ENCODE measurements around the gene CDK10.
"Not testable (repeated sequence)": the region's sequence is repeated elsewhere in the genome, so short reads cannot be mapped to it uniquely, and the experiment has no call there.

The CDK10 gene, protein sequence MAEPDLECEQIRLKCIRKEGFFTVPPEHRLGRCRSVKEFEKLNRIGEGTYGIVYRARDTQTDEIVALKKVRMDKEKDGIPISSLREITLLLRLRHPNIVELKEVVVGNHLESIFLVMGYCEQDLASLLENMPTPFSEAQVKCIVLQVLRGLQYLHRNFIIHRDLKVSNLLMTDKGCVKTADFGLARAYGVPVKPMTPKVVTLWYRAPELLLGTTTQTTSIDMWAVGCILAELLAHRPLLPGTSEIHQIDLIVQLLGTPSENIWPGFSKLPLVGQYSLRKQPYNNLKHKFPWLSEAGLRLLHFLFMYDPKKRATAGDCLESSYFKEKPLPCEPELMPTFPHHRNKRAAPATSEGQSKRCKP

GRCh38 chr16:89686520-89687091 is at the start of gene CDK10:
Gene CDK10 (plus strand): TSS chr16:89686689. CDS start chr16:89686711, 22 bp downstream.
- DNase-seq: no peak

GRCh38 chr16:89637379-89637778 is 49.1 kb upstream of the CDK10 start:
- DNase-seq: no peak

GRCh38 chr16:89638455-89638854 is 48.0 kb upstream of the CDK10 start:
- no peak for DNase-seq

- no peak for DNase-seq
These were observed 47.1 kb upstream of the CDK10 start for GRCh38 chr16:89639385-89639784.

GRCh38 chr16:89641458-89642119 is 44.9 kb upstream of the CDK10 start:
- DNase-seq: no peak

GRCh38 chr16:89642574-89642973 is 43.9 kb upstream of the CDK10 start:
- DNase-seq: no peak

DNA sequence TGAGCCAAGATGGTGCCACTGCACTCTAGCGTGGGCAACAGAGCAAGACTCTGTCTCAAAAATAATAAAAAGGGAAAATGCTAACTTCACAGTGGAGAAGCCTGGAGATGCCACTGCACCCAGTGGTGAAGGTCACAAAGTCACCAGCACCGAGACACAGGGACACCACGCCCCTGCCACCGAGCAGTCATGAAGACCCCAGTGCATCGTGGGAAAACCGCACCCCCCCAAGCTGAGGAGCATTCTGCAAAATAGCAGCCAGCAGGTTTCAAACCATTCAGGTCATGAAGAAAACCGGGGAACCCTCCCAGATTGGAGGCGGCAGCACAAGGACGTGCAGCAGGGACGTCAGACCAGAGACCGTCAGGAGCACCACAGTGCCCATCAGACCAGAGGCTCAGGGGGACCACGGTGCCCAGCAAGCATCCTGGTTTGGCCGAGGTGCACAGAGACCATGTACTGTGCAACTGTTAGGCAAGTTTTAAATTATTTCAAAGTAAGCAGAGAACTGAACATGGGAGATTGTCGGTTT is 42.7 kb upstream of the CDK10 start:
- no peak for DNase-seq

- no peak for DNase-seq
These were observed 41.4 kb upstream of the CDK10 start for GRCh38 chr16:89645122-89645521.

- no peak for DNase-seq
These were observed 40.2 kb upstream of the CDK10 start for GRCh38 chr16:89646270-89646669.

GRCh38 chr16:89646906-89647305 is 39.6 kb upstream of the CDK10 start:
- DNase-seq: no peak

- DNase-seq: no peak
These were observed 34.9 kb upstream of the CDK10 start for GRCh38 chr16:89651584-89651983.

GRCh38 chr16:89653656-89654295 is 32.7 kb upstream of the CDK10 start:
- DNase-seq: no peak

DNA sequence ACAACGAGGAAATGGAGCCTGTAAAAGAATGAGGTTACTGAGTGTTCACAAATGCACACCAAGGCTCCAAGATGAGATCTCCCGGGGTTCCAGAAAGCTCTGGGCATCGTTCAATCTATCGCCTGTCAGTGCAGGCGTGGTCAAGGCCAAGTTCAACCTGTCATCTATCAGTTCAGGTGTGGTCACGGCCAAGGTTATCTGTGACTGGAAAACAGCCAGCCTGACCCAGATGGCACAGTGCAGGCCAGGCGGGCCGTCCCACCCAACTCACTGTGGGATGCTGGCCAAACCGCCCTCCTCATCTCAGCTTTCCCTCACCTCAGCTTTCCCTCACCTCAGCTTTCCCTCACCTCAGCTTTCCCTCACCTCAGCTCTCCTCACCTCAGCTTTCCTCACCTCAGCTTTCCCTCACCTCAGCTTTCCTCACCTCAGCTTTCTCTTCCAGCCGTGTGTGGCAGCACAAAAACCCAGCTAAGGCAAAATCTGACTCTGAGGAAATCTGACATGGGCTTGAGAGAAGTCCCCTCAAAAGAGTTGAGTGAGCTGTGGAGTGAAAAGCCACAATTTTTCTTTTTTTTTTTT is 31.3 kb upstream of the CDK10 start:
- DNase-seq: no peak

GRCh38 chr16:89656435-89657121 is 29.9 kb upstream of the CDK10 start:
- DNase-seq: no peak

- DNase-seq: no peak
These were observed 28.9 kb upstream of the CDK10 start, which contains the start of the genes CHMP1A and SPATA33 for GRCh38 chr16:89657442-89658220. Gene CHMP1A (minus strand): TSS chr16:89657708. CDS start chr16:89657588, 120 bp downstream. Gene SPATA33 (plus strand): TSS chr16:89657836. CDS start chr16:89657912, 76 bp downstream.

GRCh38 chr16:89658221-89658879 is 28.1 kb upstream of the CDK10 start:
- no peak for DNase-seq

GRCh38 chr16:89660146-89660545 is 26.3 kb upstream of the CDK10 start:
- DNase-seq: no peak

GRCh38 chr16:89661215-89661614 is 25.3 kb upstream of the CDK10 start:
- DNase-seq: no peak

DNA sequence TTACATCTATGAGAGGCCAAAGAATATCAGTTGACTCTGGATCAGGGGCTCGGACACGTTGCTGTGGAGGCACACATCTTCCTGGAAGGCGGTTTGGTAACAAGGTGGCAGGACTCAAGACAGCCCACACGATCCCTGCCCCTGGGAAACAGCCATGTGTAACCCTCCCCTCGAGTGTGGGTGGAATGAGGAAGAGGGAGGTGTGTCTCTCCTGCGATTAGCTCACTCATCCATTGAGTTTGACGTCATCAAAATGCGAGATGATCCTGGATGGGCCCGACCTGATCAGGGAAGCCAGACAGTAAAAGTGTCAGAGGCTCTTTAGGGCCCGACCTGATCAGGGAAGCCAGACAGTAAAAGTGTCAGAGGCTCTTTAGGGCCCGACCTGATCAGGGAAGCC is 22.3 kb upstream of the CDK10 start:
- DNase-seq: not testable (repeated sequence)

GRCh38 chr16:89667000-89667399 is 19.5 kb upstream of the CDK10 start:
- not testable (repeated sequence) for DNase-seq

DNA sequence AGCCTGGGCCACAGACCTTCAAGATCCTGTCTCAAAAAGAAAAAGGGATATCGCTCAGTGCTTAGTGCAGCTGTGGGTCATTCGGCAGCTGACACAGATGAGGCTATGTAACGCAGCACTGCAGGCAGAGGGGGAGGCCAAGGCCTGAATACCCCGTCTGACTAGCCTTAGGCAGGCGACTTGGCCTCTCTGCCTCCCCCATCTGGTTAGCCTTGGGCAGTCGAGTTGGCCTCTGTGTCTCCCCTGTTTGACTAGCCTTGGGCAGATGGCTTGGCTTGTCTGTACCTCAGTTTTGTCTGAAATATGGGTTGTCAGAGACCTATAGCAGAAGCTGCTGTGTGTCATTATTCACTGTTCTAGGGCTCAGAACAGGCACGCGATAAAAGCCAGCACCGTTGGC is 18.9 kb upstream of the CDK10 start:
- no peak for DNase-seq

Data from SIG-M5 (cell line).